ENCODE results near the gene CATSPERZ. TPM values are rescaled to one million over a fixed set of nuclear protein-coding genes. Genes with fewer than 3 reads are reported as not detected.

The CATSPERZ gene
- polyA plus RNA-seq, 1 experiment = not detected

DNA sequence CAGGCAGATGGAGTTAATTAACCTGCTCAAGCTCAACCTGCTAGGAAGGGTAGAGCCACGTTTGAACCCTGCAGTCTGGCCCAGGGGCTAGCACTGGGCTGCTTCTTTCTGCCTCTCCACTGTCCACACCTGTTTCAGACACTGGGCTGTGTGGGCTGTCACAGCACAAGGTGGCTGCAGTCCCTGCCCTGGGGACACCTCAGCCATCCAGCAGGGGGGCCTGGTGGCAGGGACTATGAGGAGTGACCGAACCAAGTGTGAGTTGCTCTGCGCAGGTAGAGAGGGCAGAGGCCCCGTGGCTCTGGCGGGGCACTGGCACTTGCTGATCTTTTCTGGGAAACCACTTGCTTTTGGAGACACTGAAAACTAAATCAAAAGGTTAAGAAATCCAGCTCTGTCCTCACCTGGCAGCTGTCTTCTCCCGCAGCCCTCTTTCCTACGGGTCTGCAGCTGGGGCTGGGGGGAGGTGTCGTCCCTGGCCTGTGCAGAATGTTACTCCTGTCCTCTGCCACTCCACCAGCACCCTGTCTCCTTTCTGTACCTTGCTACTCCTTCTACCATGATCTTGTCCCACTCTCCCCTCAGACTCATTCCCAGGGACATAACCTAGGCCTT lies 21.5 kb upstream of the CATSPERZ start:
- TF ChIP-seq, protein P1, sequence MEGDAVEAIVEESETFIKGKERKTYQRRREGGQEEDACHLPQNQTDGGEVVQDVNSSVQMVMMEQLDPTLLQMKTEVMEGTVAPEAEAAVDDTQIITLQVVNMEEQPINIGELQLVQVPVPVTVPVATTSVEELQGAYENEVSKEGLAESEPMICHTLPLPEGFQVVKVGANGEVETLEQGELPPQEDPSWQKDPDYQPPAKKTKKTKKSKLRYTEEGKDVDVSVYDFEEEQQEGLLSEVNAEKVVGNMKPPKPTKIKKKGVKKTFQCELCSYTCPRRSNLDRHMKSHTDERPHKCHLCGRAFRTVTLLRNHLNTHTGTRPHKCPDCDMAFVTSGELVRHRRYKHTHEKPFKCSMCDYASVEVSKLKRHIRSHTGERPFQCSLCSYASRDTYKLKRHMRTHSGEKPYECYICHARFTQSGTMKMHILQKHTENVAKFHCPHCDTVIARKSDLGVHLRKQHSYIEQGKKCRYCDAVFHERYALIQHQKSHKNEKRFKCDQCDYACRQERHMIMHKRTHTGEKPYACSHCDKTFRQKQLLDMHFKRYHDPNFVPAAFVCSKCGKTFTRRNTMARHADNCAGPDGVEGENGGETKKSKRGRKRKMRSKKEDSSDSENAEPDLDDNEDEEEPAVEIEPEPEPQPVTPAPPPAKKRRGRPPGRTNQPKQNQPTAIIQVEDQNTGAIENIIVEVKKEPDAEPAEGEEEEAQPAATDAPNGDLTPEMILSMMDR (IDR thresholded peaks at IDR 0.05; ENCODE audit: insufficient read depth, low read depth, low read length) = no peak
- Histone ChIP-seq H3K27me3 (ENCODE audit: control insufficient read depth, insufficient read depth, low read length) (no peaks in the 10 kb centered on the region), H3K4me3 (ENCODE audit: low read depth, low read length) (no peak overlapping the region), H3K36me3 (ENCODE audit: control insufficient read depth, insufficient read depth, low read length) (peaks cover 13% of the 10 kb centered on the region)
- no peak for DNase-seq (ENCODE audit: low read depth)
- POLR2A ChIA-PET = no interaction called here
- CTCF ChIA-PET = interaction anchor here (0.9 to 3.7 kb wide), 5 partner anchors 9 to 74 kb away, joined by 3 to 14 read pairs (median 5); no protein-coding TSS in a partner anchor

DNA sequence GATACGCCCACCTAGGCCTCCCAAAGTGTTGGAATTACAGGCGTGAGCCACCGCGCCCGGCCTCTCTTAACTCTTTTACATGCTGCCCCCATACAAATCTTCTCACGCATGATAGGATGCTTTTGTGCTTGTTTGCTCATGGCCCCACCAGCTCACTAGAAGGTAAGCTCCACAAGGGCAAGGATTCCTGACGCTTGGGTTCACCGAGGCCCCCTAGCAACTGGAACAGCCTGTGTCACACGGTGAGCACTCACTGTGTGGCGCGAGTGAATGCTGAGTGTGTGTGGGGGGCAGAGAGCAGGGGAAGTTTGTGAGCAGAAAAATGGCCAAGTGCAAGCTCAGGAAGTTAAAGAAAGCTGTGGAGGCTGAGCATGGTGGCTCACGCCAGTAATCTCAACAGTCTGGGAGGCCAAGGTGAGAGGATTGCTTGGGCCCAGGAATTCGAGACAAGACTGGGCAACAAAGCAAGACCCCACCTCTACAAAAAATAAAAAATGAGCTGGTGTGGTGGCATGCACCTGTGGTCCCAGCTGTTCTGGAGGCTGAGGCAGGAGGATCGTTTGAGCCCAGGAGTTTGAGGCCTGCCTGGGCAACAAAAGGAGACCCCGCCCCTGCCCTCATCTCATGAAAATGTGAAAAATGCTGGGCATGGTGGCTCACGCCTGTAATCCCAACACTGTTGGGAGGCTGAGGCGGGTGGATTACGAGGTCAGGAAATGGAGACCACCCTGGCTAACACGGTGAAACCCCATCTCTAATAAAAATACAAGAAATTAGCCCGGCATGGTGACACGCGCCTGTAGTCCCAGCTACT lies 18.0 kb upstream of the CATSPERZ start:
- Histone ChIP-seq H3K4me3 (ENCODE audit: low read depth, low read length) (no peak overlapping the region), H3K27me3 (ENCODE audit: control insufficient read depth, insufficient read depth, low read length) (no peaks in the 10 kb centered on the region), H3K36me3 (ENCODE audit: control insufficient read depth, insufficient read depth, low read length) (peaks cover 6% of the 10 kb centered on the region)
- POLR2A ChIA-PET = no interaction called here
- no peak for DNase-seq (ENCODE audit: low read depth)
- CTCF ChIA-PET = interaction anchor here (1.2 to 2.4 kb wide), 5 partner anchors 10 to 78 kb away, joined by 3 to 10 read pairs (median 6); no protein-coding TSS in a partner anchor
- TF ChIP-seq, protein P1 (IDR thresholded peaks at IDR 0.05; ENCODE audit: insufficient read depth, low read depth, low read length) = no peak

DNA sequence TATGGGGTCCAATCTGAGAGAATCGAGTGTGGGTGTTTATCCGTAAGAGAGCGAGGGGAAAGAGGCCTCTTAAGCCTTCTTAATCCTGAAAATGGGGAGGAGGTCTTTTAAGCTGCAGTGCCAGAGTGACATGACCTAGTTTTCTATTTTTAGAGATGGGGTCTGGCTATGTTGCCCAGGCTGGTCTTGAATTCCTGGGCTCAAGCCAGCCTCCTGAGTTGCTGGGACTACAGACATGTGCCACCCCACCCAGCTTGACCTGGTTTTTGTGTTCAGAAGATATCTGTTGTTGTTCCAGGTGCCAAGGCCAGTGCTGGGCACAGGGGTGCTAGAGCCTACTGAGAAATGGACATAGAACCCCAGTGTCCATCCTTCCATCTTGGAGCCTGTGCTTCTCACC lies 17.1 kb upstream of the CATSPERZ start:
- ChIA-PET POLR2A (no interaction called here), CTCF (interaction anchor here (1.1 to 9.2 kb wide), 6 partner anchors 11 to 79 kb away, joined by 3 to 88 read pairs (median 4); partner anchors contain the start of gene CATSPERZ)
- Histone ChIP-seq H3K4me3 (ENCODE audit: low read depth, low read length) (no peak overlapping the region), H3K27me3 (ENCODE audit: control insufficient read depth, insufficient read depth, low read length) (no peaks in the 10 kb centered on the region), H3K36me3 (ENCODE audit: control insufficient read depth, insufficient read depth, low read length) (peaks cover 6% of the 10 kb centered on the region)
- no peak for DNase-seq (ENCODE audit: low read depth)
- TF ChIP-seq, protein P1 (IDR thresholded peaks at IDR 0.05; ENCODE audit: insufficient read depth, low read depth, low read length) = no peak

DNA sequence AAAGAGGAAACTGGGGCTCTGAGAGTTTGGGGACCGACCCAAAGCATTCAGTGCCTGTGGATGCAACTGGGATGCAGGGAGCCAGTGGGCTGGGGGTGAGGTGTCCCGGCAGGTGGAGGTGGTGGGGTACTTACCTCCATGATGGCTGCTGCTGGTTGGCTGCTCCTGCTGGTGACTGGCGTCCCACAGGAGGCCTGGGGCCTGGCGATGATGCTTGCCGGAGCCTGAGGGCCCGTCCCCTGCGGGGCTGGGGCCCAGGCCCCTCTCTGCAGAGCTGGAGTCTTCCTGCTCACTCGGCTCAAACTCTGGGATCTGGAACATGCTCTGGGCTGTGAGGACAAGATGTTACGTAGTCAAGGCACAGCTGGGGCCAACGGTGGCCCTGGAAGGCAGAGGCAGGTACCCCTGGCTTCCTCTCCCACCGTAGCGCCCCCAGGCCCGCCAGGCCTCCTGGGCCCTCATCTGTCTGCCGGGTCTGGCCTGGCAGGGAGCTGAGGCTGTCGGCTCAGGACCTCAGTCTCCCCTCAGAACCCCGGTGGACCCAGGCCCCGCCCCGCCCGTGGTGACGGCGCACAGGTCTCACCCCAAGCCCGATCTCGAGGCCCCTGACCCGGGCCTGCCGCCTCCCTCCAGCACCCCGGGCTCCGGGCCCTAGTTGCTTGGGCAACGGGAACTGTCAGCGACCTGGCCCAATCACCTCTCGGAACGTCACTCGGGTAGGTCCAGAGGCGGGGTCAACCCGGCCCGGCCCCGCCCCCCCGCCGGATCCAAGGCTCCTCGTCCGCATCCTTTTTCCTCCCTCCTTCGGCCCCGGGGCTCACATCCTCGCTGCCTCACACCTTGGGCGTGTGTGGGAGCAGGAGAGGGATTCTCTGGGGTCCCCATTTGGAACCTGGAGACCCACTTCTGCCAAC lies 15.9 kb upstream of the CATSPERZ start, which contains the start of gene BAD:
TSS of gene BAD (minus strand) at position 618 of the 914 bp plus-strand sequence. CDS start at position 321, 297 bp downstream.
- ChIA-PET POLR2A (no interaction called here), CTCF (interaction anchor here (0.6 to 9.2 kb wide), 9 partner anchors 12 to 71 kb away, joined by 3 to 88 read pairs (median 4); partner anchors contain the start of gene CATSPERZ)
- H3K36me3 ChIP-seq (ENCODE audit: control insufficient read depth, insufficient read depth, low read length) = 0 out of 2 replicates have a peak, but pooled peaks cover 1% of the 10 kb centered on the region
- TF ChIP-seq, protein P1 (IDR thresholded peaks at IDR 0.05; ENCODE audit: insufficient read depth, low read depth, low read length) = no peak
- H3K27me3 ChIP-seq (ENCODE audit: control insufficient read depth, insufficient read depth, low read length) = no peaks in the 10 kb centered on the region
- H3K4me3 ChIP-seq (ENCODE audit: low read depth, low read length) = peak within 1 kb of the TSS; percentile 90
- DNase-seq (ENCODE audit: low read depth) = no peak

All from BJ (cell line).